SU-DHL-6 (cell line): ENCODE measurements around the gene PFKFB2.

Source experiments
- H2AFZ ChIP-seq: fragments of 200-600 bp; sonication (generic); 2 replicates; pipeline ENCODE4 v1.6.1; 2014; ENCODE audit warnings: low read depth, mild to moderate bottlenecking, moderate library complexity, mixed read lengths, antibody characterized with exemption, low read length; ENCODE audit not compliant: severe bottlenecking
- H3F3A ChIP-seq: fragments of 200-600 bp; shearing (Covaris generic); 2 replicates; pipeline ENCODE4 v1.6.0; 2016; ENCODE audit warnings: antibody characterized with exemption, mild to moderate bottlenecking; ENCODE audit not compliant: insufficient read depth
- H3K27ac ChIP-seq: fragments of 200-600 bp; sonication (generic); 2 replicates; pipeline ENCODE4 v1.5.1; 2016; ENCODE audit warnings: low read depth, mild to moderate bottlenecking, low read length, moderate library complexity, mixed read lengths
- H3K27me3 ChIP-seq: fragments of 200-600 bp; sonication (generic), shearing (Covaris generic); 2 replicates; pipeline ENCODE4 v1.6.0; 2014; ENCODE audit warnings: mild to moderate bottlenecking, low read length
- H3K36me3 ChIP-seq: fragments of 200-600 bp; sonication (generic); 2 replicates; pipeline ENCODE4 v1.6.1; 2014; ENCODE audit warnings: mild to moderate bottlenecking, low read length, mixed read lengths
- H3K4me2 ChIP-seq: fragments of 300-600, 200-600 bp; shearing (Covaris generic), sonication (generic); 2 replicates; pipeline ENCODE4 v1.6.0; 2014; ENCODE audit warnings: low read length, low read depth, mild to moderate bottlenecking; ENCODE audit not compliant: poor library complexity, severe bottlenecking
- H3K4me3 ChIP-seq: fragments of 200-600 bp; sonication (generic); 2 replicates; pipeline ENCODE4 v1.5.1; 2014; ENCODE audit warnings: antibody characterized with exemption, low read length, mild to moderate bottlenecking, mixed read lengths; ENCODE audit not compliant: insufficient read depth, poor library complexity, severe bottlenecking
- H3K79me2 ChIP-seq: fragments of 200-600 bp; sonication (generic); 2 replicates; pipeline ENCODE4 v1.6.1; 2014; ENCODE audit warnings: mild to moderate bottlenecking, low read length, moderate library complexity; ENCODE audit not compliant: insufficient read depth
- H3K9ac ChIP-seq: fragments of 200-600 bp; sonication (generic); 2 replicates; pipeline ENCODE4 v1.7.0; 2014; ENCODE audit warnings: mild to moderate bottlenecking, low read length
- H3K9me2 ChIP-seq: fragments of 200-600 bp; sonication (generic); replicated peaks from 2 replicates; pipeline ENCODE4 v1.6.1; 2014; ENCODE audit warnings: low read length; ENCODE audit not compliant: insufficient read depth
- H3K9me3 ChIP-seq: fragments of 200-600 bp; sonication (generic); 2 replicates; pipeline ENCODE4 v1.6.1; 2014; ENCODE audit warnings: low read length, mixed read lengths; ENCODE audit not compliant: insufficient read depth
- H4K20me1 ChIP-seq: fragments of 200-600 bp; sonication (generic); 2 replicates; pipeline ENCODE4 v1.6.1; 2014; ENCODE audit warnings: low read depth, mild to moderate bottlenecking, antibody characterized with exemption, low read length, moderate library complexity, mixed read lengths
- CTCF ChIP-seq: fragments of 200-600 bp; sonication (generic); IDR thresholded peaks from one replicate; pipeline ENCODE4 v1.5.1; 2017; ENCODE audit warnings: antibody characterized with exemption, mild to moderate bottlenecking, low read length, moderate library complexity; ENCODE audit not compliant: insufficient read depth, poor library complexity, severe bottlenecking
- EZH2phosphoT487 ChIP-seq: fragments of 200-600 bp; sonication (generic), shearing (Covaris generic); conservative IDR thresholded peaks from 2 replicates; pipeline ENCODE4 v1.6.1; 2018; ENCODE audit warnings: mild to moderate bottlenecking, antibody characterized with exemption, low read length, moderate library complexity, mixed read lengths

Gene PFKFB2

GRCh38 chr1:207027921-207028320, 25.2 kb upstream of the PFKFB2 start:
- Histone ChIP-seq H3K27me3 (no peaks in the 10 kb centered on the region), H4K20me1 (no peaks in the 10 kb centered on the region), H2AFZ (no peak overlapping the region), H3K4me2 (no peak overlapping the region), H3K4me3 (no peak overlapping the region), H3K27ac (no peak overlapping the region), H3K79me2 (no peaks in the 10 kb centered on the region), H3K36me3 (no peaks in the 10 kb centered on the region), H3K9ac (no peak overlapping the region), H3K9me2 (no peaks in the 10 kb centered on the region), H3F3A (no peaks in the 10 kb centered on the region), H3K9me3 (no peaks in the 10 kb centered on the region)
- TF ChIP-seq CTCF (no peak), EZH2phosphoT487 (no peak)

- Histone ChIP-seq H3K9ac (no peak overlapping the region), H3K36me3 (no peaks in the 10 kb centered on the region), H3K9me2 (no peaks in the 10 kb centered on the region), H3K4me3 (no peak overlapping the region), H3K4me2 (no peak overlapping the region), H2AFZ (no peak overlapping the region), H3K27ac (no peak overlapping the region), H3F3A (no peaks in the 10 kb centered on the region), H4K20me1 (no peaks in the 10 kb centered on the region), H3K9me3 (no peaks in the 10 kb centered on the region), H3K79me2 (no peaks in the 10 kb centered on the region), H3K27me3 (no peaks in the 10 kb centered on the region)
- TF ChIP-seq EZH2phosphoT487 (no peak), CTCF (no peak)
These were observed 24.0 kb upstream of the PFKFB2 start for GRCh38 chr1:207028884-207029650.

GRCh38 chr1:207029701-207030521, 23.2 kb upstream of the PFKFB2 start:
- no peak overlapping the region for H3K4me2 ChIP-seq
- H3K27me3 ChIP-seq = no peaks in the 10 kb centered on the region
- no peak overlapping the region for H3K4me3 ChIP-seq
- no peaks in the 10 kb centered on the region for H3K9me3 ChIP-seq
- H3K79me2 ChIP-seq = no peaks in the 10 kb centered on the region
- no peaks in the 10 kb centered on the region for H3F3A ChIP-seq
- H3K27ac ChIP-seq = no peak overlapping the region
- no peaks in the 10 kb centered on the region for H3K36me3 ChIP-seq
- no peak overlapping the region for H3K9ac ChIP-seq
- TF ChIP-seq EZH2phosphoT487 (no peak), CTCF (no peak)
- H2AFZ ChIP-seq = no peak overlapping the region
- H4K20me1 ChIP-seq = no peaks in the 10 kb centered on the region
- H3K9me2 ChIP-seq = no peaks in the 10 kb centered on the region
